ENCODE results near the gene GAST.

The GAST gene

DNA sequence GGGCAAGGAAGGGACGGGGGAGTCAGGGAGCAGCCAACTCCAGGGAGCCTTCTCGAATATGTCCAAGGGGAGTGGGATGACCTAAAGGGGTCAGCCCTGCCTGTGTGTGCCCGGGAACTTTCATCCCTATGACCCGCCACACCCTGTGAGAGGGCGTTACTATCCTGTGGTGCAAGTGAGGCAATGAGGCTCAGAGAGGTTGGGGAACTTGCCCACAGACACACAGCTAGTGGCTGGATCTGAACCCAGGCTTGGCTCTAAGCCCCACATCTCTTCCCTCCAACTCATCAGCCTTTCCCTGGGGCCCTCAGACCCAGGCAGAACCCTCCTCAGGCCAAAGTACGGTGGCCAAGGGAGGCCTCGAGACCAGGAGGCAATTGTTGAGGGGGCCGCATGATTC is 51.2 kb downstream of the GAST start:
- Histone ChIP-seq H3K4me1 (ENCODE audit: control insufficient read depth, insufficient read depth, low read length) (no peaks in the 10 kb centered on the region), H3K36me3 (ENCODE audit: control insufficient read depth, insufficient read depth, low read length) (peaks cover 52% of the 10 kb centered on the region)

More for the DNA sequence above, 51.2 kb downstream of the GAST start:
- no peak overlapping the region for H3K9ac ChIP-seq (ENCODE audit: low read depth, low read length)
- H3K4me3 ChIP-seq (ENCODE audit: low read depth, low read length), result no peak overlapping the region
- no peaks in the 10 kb centered on the region for H3K27me3 ChIP-seq (ENCODE audit: control insufficient read depth, insufficient read depth, low read length)
- H3K9me3 ChIP-seq (ENCODE audit: control insufficient read depth, insufficient read depth, low read length), result no peaks in the 10 kb centered on the region
